Fibroblast of skin of left biceps (primary cell): ENCODE measurements around the gene IFRD2.

Experiments used
- DNase-seq, 2 experiments: peaks; one replicate each; pipeline ENCODE4 v3.0.0-alpha.2; 2013; ENCODE audit warnings: low read depth in 2 of 2

Gene IFRD2

GRCh38 chr3:50292159-50293078 lies at the start of gene IFRD2:
TSS of gene IFRD2 (minus strand) at chr3:50292429. CDS start at chr3:50292274, 155 bp downstream.
- DNase-seq: peak; percentile 90 to 91

- DNase-seq: no peak
Observed at GRCh38 chr3:50341537-50341936, 49.3 kb upstream of the IFRD2 start.

- no peak for DNase-seq
Observed at GRCh38 chr3:50340448-50341329, 48.5 kb upstream of the IFRD2 start, which contains the start of gene RASSF1. TSS of gene RASSF1 (minus strand) at chr3:50340836. CDS start at chr3:50340805, 31 bp downstream.

GRCh38 chr3:50340147-50340447 lies 47.9 kb upstream of the IFRD2 start:
- DNase-seq: no peak

GRCh38 chr3:50339485-50340146 lies 47.4 kb upstream of the IFRD2 start:
- DNase-seq: no peak

GRCh38 chr3:50338965-50339364 lies 46.7 kb upstream of the IFRD2 start:
- no peak for DNase-seq

- peak; percentile 96 to 97 for DNase-seq
Observed at GRCh38 chr3:50337175-50337861, 45.1 kb upstream of the IFRD2 start.

GRCh38 chr3:50336452-50337174 lies 44.4 kb upstream of the IFRD2 start:
- no peak for DNase-seq

GRCh38 chr3:50334339-50335075 lies 42.3 kb upstream of the IFRD2 start:
- DNase-seq: no peak

- no peak for DNase-seq
Observed at GRCh38 chr3:50333744-50334328, 41.6 kb upstream of the IFRD2 start.

GRCh38 chr3:50331364-50331907 lies 39.2 kb upstream of the IFRD2 start:
- DNase-seq: no peak

- no peak for DNase-seq
Observed at GRCh38 chr3:50330330-50330729, 38.1 kb upstream of the IFRD2 start.

GRCh38 chr3:50327943-50328691 lies 35.9 kb upstream of the IFRD2 start, which contains the start of gene TUSC2:
TSS of gene TUSC2 (minus strand) at chr3:50328223. CDS start at chr3:50328099, 124 bp downstream.
- peak; percentile 79 for DNase-seq

GRCh38 chr3:50327129-50327528 lies 34.9 kb upstream of the IFRD2 start:
- no peak for DNase-seq

GRCh38 chr3:50326182-50326541 lies 33.9 kb upstream of the IFRD2 start:
- no peak for DNase-seq

- no peak for DNase-seq
Observed at GRCh38 chr3:50325497-50326181, 33.4 kb upstream of the IFRD2 start.

GRCh38 chr3:50325113-50325480 lies 32.9 kb upstream of the IFRD2 start:
- DNase-seq: no peak
